Endothelial cell (in vitro differentiated cells): ENCODE measurements around the gene APPL2. TPM values are rescaled to one million over a fixed set of nuclear protein-coding genes. Genes with fewer than 3 reads are reported as not detected.
A peak's percentile ranks its signal among the peaks of the same experiment; 100 is the strongest.

Source experiments
- DNase-seq: peaks from one replicate; pipeline ENCODE4 v3.0.0; 2021; ENCODE audit warnings: low spot score
- H3K27ac Mint-ChIP-seq: one replicate; pipeline ENCODE4 v1.8.0; 2021; ENCODE audit warnings: mixed read lengths, inconsistent platforms; ENCODE audit not compliant: unreplicated experiment
- H3K27me3 Mint-ChIP-seq: one replicate; pipeline ENCODE4 v1.8.0; 2021; ENCODE audit warnings: mild to moderate bottlenecking, moderate library complexity, mixed read lengths, inconsistent platforms; ENCODE audit not compliant: unreplicated experiment
- H3K36me3 Mint-ChIP-seq: one replicate; pipeline ENCODE4 v1.8.0; 2021; ENCODE audit warnings: mild to moderate bottlenecking, low read depth, mixed read lengths, inconsistent platforms; ENCODE audit not compliant: unreplicated experiment
- H3K4me1 Mint-ChIP-seq: one replicate; pipeline ENCODE4 v1.8.0; 2021; ENCODE audit warnings: mild to moderate bottlenecking, mixed read lengths, inconsistent platforms; ENCODE audit not compliant: unreplicated experiment
- H3K4me3 Mint-ChIP-seq: one replicate; pipeline ENCODE4 v1.8.0; 2021; ENCODE audit warnings: mild to moderate bottlenecking, mixed read lengths, inconsistent platforms; ENCODE audit not compliant: unreplicated experiment
- H3K9me3 Mint-ChIP-seq: one replicate; pipeline ENCODE4 v1.8.0; 2021; ENCODE audit warnings: mixed read lengths, inconsistent platforms; ENCODE audit not compliant: unreplicated experiment
- CTCF ChIP-seq: fragments of 200-600 bp; sonication (generic); IDR thresholded peaks from one replicate; pipeline ENCODE4 v1.5.0; 2021; ENCODE audit warnings: antibody characterized with exemption; ENCODE audit not compliant: unreplicated experiment
- total RNA-seq: library from RNA; stranded (reverse); fragmentation: NEBNext Ultra II Directional; extraction: Animal tissue kit (Norgen Biotek cat#: 25700); gene quantifications from one replicate; pipeline ENCODE4 v1.2.1, GENCODE V29; 2021; ENCODE audit not compliant: unreplicated experiment

The APPL2 gene
- total RNA-seq, 1 donor from 2014 or later, result 44.7 TPM

GRCh38 chr12:105167346-105167745, 68.6 kb downstream of the APPL2 start:
- no peaks in the 10 kb centered on the region for H3K27me3 Mint-ChIP-seq
- H3K36me3 Mint-ChIP-seq, result peaks cover 13% of the 10 kb centered on the region
- H3K27ac Mint-ChIP-seq, result no peak overlapping the region
- DNase-seq, result no peak
- no peak for TF ChIP-seq CTCF
- H3K4me1 Mint-ChIP-seq, result no peaks in the 10 kb centered on the region
- no peak overlapping the region for H3K4me3 Mint-ChIP-seq
- H3K9me3 Mint-ChIP-seq, result no peaks in the 10 kb centered on the region

- Mint-ChIP-seq H3K4me1 (no peaks in the 10 kb centered on the region), H3K9me3 (no peaks in the 10 kb centered on the region), H3K4me3 (no peak overlapping the region), H3K27me3 (no peaks in the 10 kb centered on the region), H3K36me3 (peaks cover 13% of the 10 kb centered on the region), H3K27ac (no peak overlapping the region)
- no peak for TF ChIP-seq CTCF
- DNase-seq, result no peak
These were observed 69.2 kb downstream of the APPL2 start for GRCh38 chr12:105166736-105167135.

- Mint-ChIP-seq H3K9me3 (no peaks in the 10 kb centered on the region), H3K36me3 (peaks cover 18% of the 10 kb centered on the region), H3K4me1 (no peaks in the 10 kb centered on the region), H3K27ac (no peak overlapping the region), H3K4me3 (no peak overlapping the region), H3K27me3 (no peaks in the 10 kb centered on the region)
- no peak for DNase-seq
- no peak for TF ChIP-seq CTCF
These were observed 71.9 kb downstream of the APPL2 start for GRCh38 chr12:105164068-105164467.

- H3K27ac Mint-ChIP-seq, result no peak overlapping the region
- H3K27me3 Mint-ChIP-seq, result no peaks in the 10 kb centered on the region
- H3K36me3 Mint-ChIP-seq, result peaks cover 19% of the 10 kb centered on the region
- H3K4me1 Mint-ChIP-seq, result no peaks in the 10 kb centered on the region
- no peak for DNase-seq
- no peak overlapping the region for H3K4me3 Mint-ChIP-seq
- H3K9me3 Mint-ChIP-seq, result no peaks in the 10 kb centered on the region
- TF ChIP-seq CTCF, result no peak
These were observed 73.8 kb downstream of the APPL2 start for GRCh38 chr12:105162174-105162573.

- no peak for DNase-seq
- no peak for TF ChIP-seq CTCF
- H3K36me3 Mint-ChIP-seq, result peaks cover 28% of the 10 kb centered on the region
- no peaks in the 10 kb centered on the region for H3K9me3 Mint-ChIP-seq
- H3K4me1 Mint-ChIP-seq, result no peaks in the 10 kb centered on the region
- H3K27me3 Mint-ChIP-seq, result no peaks in the 10 kb centered on the region
- peak overlapping the region; percentile 38 for H3K27ac Mint-ChIP-seq
- no peak overlapping the region for H3K4me3 Mint-ChIP-seq
These were observed 77.1 kb downstream of the APPL2 start for GRCh38 chr12:105158876-105159275.
